Heart left ventricle (tissue), 16 donors: ENCODE data around the gene METTL25. TPM values are rescaled to one million over a fixed set of nuclear protein-coding genes. Genes with fewer than 3 reads are reported as not detected.

Experiments used
- ATAC-seq, 4 donors: fragments of 200-7000 bp; cut with Tn5 transposase; one replicate each; pipeline ENCODE4 v1.9.1; 2020 to 2022; ENCODE audit warnings: moderate library complexity in 4 of 4, mild to moderate bottlenecking in 3 of 4, moderate number of reproducible peaks in 1 of 4
- DNase-seq, 5 donors: peaks; one replicate each; pipeline ENCODE4 v3.0.0-alpha.2; 2020
- H3K27ac ChIP-seq, 12 donors: fragments of 200-600 bp; sonication (generic) in 4 of 12; one replicate each; pipeline versions ENCODE4 v1.5.0 to v1.8.0; 2016 to 2022; ENCODE audit warnings: mild to moderate bottlenecking in 2 of 12
- H3K27me3 ChIP-seq, 9 donors: fragments of 200-600 bp; sonication (generic) in 2 of 9; one replicate each; pipeline versions ENCODE4 v1.5.1 to v1.8.0; 2016 to 2022; ENCODE audit warnings: mild to moderate bottlenecking in 3 of 9
- H3K36me3 ChIP-seq, 9 donors: fragments of 200-600 bp; sonication (generic) in 2 of 9; one replicate each; pipeline versions ENCODE4 v1.5.0 to v1.8.0; 2018 to 2022; ENCODE audit warnings: mild to moderate bottlenecking in 2 of 9
- H3K4me1 ChIP-seq, 12 donors: fragments of 200-600 bp; sonication (generic) in 4 of 12; one replicate each; pipeline versions ENCODE4 v1.5.0 to v1.8.0; 2016 to 2022; ENCODE audit warnings: mild to moderate bottlenecking in 3 of 12
- H3K4me3 ChIP-seq, 12 donors: fragments of 200-600 bp; sonication (generic) in 4 of 12; one replicate each; pipeline versions ENCODE4 v1.5.0 to v1.8.0; 2017 to 2022; ENCODE audit warnings: mild to moderate bottlenecking in 9 of 12, moderate library complexity in 4 of 12
- H3K9me3 ChIP-seq, 12 donors: fragments of 200-600 bp; sonication (generic) in 4 of 12; one replicate each; pipeline versions ENCODE4 v1.5.0 to v1.8.0; 2016 to 2022; ENCODE audit warnings: mild to moderate bottlenecking in 1 of 12
- POLR2A ChIP-seq, 2 donors: fragments of 450-650 bp; IDR thresholded peaks; one replicate each; pipeline ENCODE4 v1.6.1; 2017; ENCODE audit warnings: antibody characterized with exemption in 2 of 2, mild to moderate bottlenecking in 2 of 2, moderate library complexity in 2 of 2
- WGBS, 4 donors: extraction: QIAGEN DNeasy Blood & Tissue Kit in 2 of 4; methylation state at CpG; one replicate each; pipeline versions ENCODE4 v1.1.5 to v1.1.7; 2013 to 2018; 5-methylcytosine and 5-hydroxymethylcytosine counted together
- intact Hi-C, 10 donors: fragments of 100-400 bp; cut with DNase I; formaldehyde crosslinking; loops; one replicate each; pipeline versions ENCODE4 v1.11.1 to v1.14.2; 2022
- polyA plus RNA-seq, 2 donors: library from polyadenylated mRNA; stranded (reverse); fragments of 200-250 nt; gene quantifications; one replicate each; pipeline ENCODE4 v1.2.3, GENCODE V29; 2013
- total RNA-seq, 9 donors: library from RNA; depleted of rRNA in 2 of 9; stranded (reverse); fragments of >200 nt in 2 of 9; fragmentation: NEBNext Ultra II Directional in 3 of 9; extraction: Animal tissue kit (Norgen Biotek cat#: 25700) in 3 of 9; gene quantifications; one replicate each; pipeline versions ENCODE4 v1.1.0 to v1.2.4, GENCODE V29; 2016 to 2023
- TF ChIP-seq, protein P1 (sequence below), 12 donors: fragments of 200-600 bp; sonication (generic) in 4 of 12; IDR thresholded peaks; one replicate each; pipeline versions ENCODE4 v1.5.0 to v1.8.0; 2018 to 2022; ENCODE audit warnings: antibody characterized with exemption in 12 of 12, mild to moderate bottlenecking in 5 of 12
- donor health status: ischemic (EF 13 %, LVEDD 7.1; RV severe dilation, severe dysfunction).
- donor health status: healthy with polysubstance abuse.
- donor health status: DM: no; HTN: yes; CAD: no.
- donor health status: DM: no; HTN: no; CAD: no.
- donor health status: ischemic (EF 25% LVEDD 6.9; RV normal size, moderate dysfunction).
- donor health status: ischemic (EF 25% LVEDD 5.7; RV mildly dilated, moderate dysfunction).
- donor health status: healthy.
- donor health status: DM: yes; HTN: yes; CAD: no.
- donor health status: ischemic (EF 35%, LVEDD 5.7; RV mildly dilated, moderate dysfunction).
- donor health status: nonischemic (EF 11% LVEDD 7.7; RV severe dilation, severe dysfunction).
- donor health status: DM: yes; HTN: yes; CAD: no.
- donor health status: PGD.
- donor health status: ischemic (EF 29% LVEDD 5.4; RV normal size, mild dysfunction).
- donor health status: nonischemic (EF 23%, LVEDD 6.1; RV moderate dilation, normal function).

The METTL25 gene
- total and polyA plus RNA-seq, 11 donors = 2.2 to 19.6 (median 11.5) TPM

DNA sequence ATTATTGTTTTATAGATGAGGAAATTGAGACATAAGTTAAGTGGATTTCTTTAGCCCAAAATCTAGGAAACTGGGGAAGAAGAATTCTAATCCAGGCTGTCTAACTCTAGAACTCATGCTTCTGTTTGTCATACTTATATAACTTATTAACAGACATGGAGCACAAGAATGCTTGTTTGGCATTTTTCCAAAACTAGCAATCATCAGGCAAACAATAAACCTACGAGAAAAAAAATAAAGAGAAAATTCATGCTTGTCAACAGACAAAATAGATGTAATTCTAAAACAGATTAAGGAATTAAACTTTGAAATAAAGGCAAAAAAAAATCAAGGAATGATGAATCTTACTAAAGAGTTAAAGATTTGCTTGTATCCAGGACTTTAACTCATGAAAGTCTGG is 103.1 kb downstream of the METTL25 start:
- Histone ChIP-seq H3K36me3 (peaks cover 0 to 55% (median 11%) of the 10 kb centered on the region in 9 donors), H3K9me3 (no peaks in the 10 kb centered on the region), H3K4me3 (no peak overlapping the region), H3K27me3 (no peaks in the 10 kb centered on the region), H3K4me1 (no peaks in the 10 kb centered on the region), H3K27ac (no peak overlapping the region)
- intact Hi-C loops = no loop called here
- TF ChIP-seq, protein P1, sequence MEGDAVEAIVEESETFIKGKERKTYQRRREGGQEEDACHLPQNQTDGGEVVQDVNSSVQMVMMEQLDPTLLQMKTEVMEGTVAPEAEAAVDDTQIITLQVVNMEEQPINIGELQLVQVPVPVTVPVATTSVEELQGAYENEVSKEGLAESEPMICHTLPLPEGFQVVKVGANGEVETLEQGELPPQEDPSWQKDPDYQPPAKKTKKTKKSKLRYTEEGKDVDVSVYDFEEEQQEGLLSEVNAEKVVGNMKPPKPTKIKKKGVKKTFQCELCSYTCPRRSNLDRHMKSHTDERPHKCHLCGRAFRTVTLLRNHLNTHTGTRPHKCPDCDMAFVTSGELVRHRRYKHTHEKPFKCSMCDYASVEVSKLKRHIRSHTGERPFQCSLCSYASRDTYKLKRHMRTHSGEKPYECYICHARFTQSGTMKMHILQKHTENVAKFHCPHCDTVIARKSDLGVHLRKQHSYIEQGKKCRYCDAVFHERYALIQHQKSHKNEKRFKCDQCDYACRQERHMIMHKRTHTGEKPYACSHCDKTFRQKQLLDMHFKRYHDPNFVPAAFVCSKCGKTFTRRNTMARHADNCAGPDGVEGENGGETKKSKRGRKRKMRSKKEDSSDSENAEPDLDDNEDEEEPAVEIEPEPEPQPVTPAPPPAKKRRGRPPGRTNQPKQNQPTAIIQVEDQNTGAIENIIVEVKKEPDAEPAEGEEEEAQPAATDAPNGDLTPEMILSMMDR (IDR thresholded peaks at IDR 0.05) = no peak
- no peak for TF ChIP-seq POLR2A (IDR thresholded peaks at IDR 0.05)
- WGBS, 4 donors = 36 to 52% (median 41%) methylated on average over 1 of the region's 1 CpG
- no peak for ATAC-seq
- DNase-seq = no peak

DNA sequence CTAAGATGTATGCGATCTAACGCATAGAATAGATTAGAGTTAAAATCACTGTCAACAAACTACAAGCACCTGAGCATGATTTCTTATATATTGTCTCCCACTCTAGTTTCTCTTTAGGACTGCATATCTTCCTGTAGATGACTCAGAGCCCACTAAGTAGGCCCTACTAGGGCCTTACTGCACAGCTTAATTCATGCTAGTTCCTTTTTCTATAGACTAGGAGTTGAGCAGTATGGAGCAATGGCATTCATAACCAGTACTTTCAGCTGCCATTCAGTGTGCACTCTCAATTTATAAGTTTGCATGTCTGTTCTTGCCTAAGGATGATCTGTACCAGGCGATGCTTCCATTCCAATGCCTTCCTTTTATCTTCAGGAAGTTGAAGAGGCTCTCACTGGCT is 103.5 kb downstream of the METTL25 start:
- 62 to 64% (median 63%) methylated on average over 3 of the region's 3 CpGs for WGBS, 4 donors
- DNase-seq (no peak), ATAC-seq (no peak)
- intact Hi-C loops = no loop called here
- no peaks in the 10 kb centered on the region for H3K27me3 ChIP-seq
- H3K27ac ChIP-seq = no peak overlapping the region
- H3K4me1 ChIP-seq = no peaks in the 10 kb centered on the region
- H3K9me3 ChIP-seq = no peaks in the 10 kb centered on the region
- no peak for TF ChIP-seq POLR2A (IDR thresholded peaks at IDR 0.05)
- TF ChIP-seq, protein P1 (IDR thresholded peaks at IDR 0.05) = no peak
- H3K36me3 ChIP-seq = peaks cover 0 to 51% (median 11%) of the 10 kb centered on the region in 9 donors
- no peak overlapping the region for H3K4me3 ChIP-seq

DNA sequence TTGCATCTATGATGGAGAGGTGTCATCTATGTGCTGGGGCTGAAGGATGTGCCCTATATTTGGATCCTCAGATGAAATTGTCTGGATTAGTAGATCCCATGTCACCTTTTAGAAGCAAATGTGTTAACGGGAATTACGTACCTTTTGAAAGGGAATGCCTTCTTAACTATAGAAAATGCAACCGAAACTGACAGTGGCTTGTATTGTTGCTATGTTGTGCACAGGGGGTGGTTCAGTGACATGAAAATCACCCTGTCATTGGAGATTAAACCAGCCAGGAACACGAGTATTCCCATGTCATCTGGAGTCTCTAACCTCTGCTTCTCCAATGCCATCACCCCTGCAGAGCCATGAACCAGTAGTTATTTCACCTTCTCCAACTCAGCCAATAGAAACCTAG is 110.2 kb downstream of the METTL25 start:
- no peaks in the 10 kb centered on the region for H3K27me3 ChIP-seq
- peaks cover 0 to 18% (median 13%) of the 10 kb centered on the region in 9 donors for H3K36me3 ChIP-seq
- peaks cover 0 to 17% (median 3%) of the 10 kb centered on the region in 12 donors for H3K9me3 ChIP-seq
- DNase-seq (no peak), ATAC-seq (no peak)
- no peak overlapping the region for H3K4me3 ChIP-seq
- H3K27ac ChIP-seq = no peak overlapping the region
- 93 to 96% (median 95%) methylated on average over 4 of the region's 4 CpGs for WGBS, 4 donors
- H3K4me1 ChIP-seq = no peaks in the 10 kb centered on the region
- TF ChIP-seq POLR2A (IDR thresholded peaks at IDR 0.05) = no peak
- TF ChIP-seq, protein P1 (IDR thresholded peaks at IDR 0.05) = no peak
- intact Hi-C loops = no loop called here

DNA sequence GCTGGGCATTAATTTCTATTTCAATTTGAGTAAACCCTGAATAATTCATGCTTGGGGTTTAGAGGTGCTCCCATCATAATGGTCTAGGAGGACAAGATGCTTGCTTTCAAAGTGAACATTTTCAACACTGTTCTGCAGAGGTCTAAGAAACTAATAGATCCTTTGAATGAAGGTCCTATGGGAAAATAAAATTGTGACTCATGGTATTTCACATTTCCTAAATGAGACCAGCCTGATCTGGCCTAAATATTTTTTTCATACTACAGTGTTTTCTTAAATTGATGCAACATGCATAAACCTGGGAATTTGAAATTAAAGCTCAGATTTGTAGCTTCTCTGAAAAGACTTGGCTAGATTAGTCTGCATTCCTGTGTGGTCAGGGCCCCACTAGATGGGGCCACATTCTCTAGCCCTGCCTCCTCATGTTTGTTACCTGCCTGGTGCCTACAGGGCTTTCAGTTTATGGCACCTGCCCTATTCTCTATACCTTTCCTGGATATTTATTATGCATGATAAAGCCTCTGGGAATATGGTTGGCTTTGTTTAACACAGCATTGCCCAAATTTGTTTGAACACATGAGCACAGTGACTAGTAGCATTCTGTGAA is 112.7 kb downstream of the METTL25 start:
- DNase-seq (no peak), ATAC-seq (no peak)
- H3K4me3 ChIP-seq = no peak overlapping the region
- no peaks in the 10 kb centered on the region for H3K4me1 ChIP-seq
- intact Hi-C loops = no loop called here
- H3K9me3 ChIP-seq = peaks cover 0 to 17% (median 3%) of the 10 kb centered on the region in 12 donors
- peaks cover 0 to 29% (median 17%) of the 10 kb centered on the region in 9 donors for H3K36me3 ChIP-seq
- TF ChIP-seq, protein P1 (IDR thresholded peaks at IDR 0.05) = no peak
- TF ChIP-seq POLR2A (IDR thresholded peaks at IDR 0.05) = no peak
- H3K27ac ChIP-seq = no peak overlapping the region
- H3K27me3 ChIP-seq = no peaks in the 10 kb centered on the region
